Neural cell (in vitro differentiated cells): ENCODE data around the gene ATP6V1F. TPM values are rescaled to one million over a fixed set of nuclear protein-coding genes. Genes with fewer than 3 reads are reported as not detected.

Source experiments
- polyA plus RNA-seq: library from polyadenylated mRNA; depleted of rRNA; stranded (reverse); fragments of >200 nt; gene quantifications from 2 replicates; pipeline ENCODE4 v1.2.3, GENCODE V29; 2014

Gene ATP6V1F
- polyA plus RNA-seq, 1 donor from 2014 or later = 246 TPM

Other genes with a start within 250 kb of the ATP6V1F start
- 1.7 and 2.8 TPM in 2 replicates for gene GARIN1A, start 190.6 kb upstream of the ATP6V1F start, polyA plus RNA-seq
- 31.8 and 38.1 TPM in 2 replicates for gene CALU, start 123.5 kb upstream of the ATP6V1F start, polyA plus RNA-seq
- 1.2 and 1.9 TPM in 2 replicates for gene OPN1SW, start 87.1 kb upstream of the ATP6V1F start, polyA plus RNA-seq
- 41.3 and 42.5 TPM in 2 replicates for gene CCDC136, start 70.9 kb upstream of the ATP6V1F start, polyA plus RNA-seq
- gene FLNC, start 32.5 kb upstream of the ATP6V1F start, polyA plus RNA-seq = 0.36 and 0.60 TPM in 2 replicates
- gene KCP, start 47.9 kb downstream of the ATP6V1F start, polyA plus RNA-seq = 0.31 and 0.54 TPM in 2 replicates
- not detected in 2 replicates for gene IRF5, start 75.1 kb downstream of the ATP6V1F start, polyA plus RNA-seq
- gene TNPO3, start 192.3 kb downstream of the ATP6V1F start, polyA plus RNA-seq = 45.7 and 47.7 TPM in 2 replicates